Skeletal muscle satellite cell (primary cell): ENCODE data around the gene GALK2. TPM values are rescaled to one million over a fixed set of nuclear protein-coding genes. Genes with fewer than 3 reads are reported as not detected.

ENCODE experiments used
- H3K27me3 ChIP-seq: 2 replicates; pipeline ENCODE4 v1.7.0; 2013; ENCODE audit warnings: low read length; ENCODE audit not compliant: control insufficient read depth, insufficient read depth
- H3K36me3 ChIP-seq: 2 replicates; pipeline ENCODE4 v1.7.0; 2013; ENCODE audit warnings: mild to moderate bottlenecking, control low read depth, low read length; ENCODE audit not compliant: insufficient read depth
- H3K4me1 ChIP-seq: 2 replicates; pipeline ENCODE4 v1.7.0; 2013; ENCODE audit warnings: low read length; ENCODE audit not compliant: control insufficient read depth, insufficient read depth
- H3K4me2 ChIP-seq: 2 replicates; pipeline ENCODE4 v1.7.0; 2013; ENCODE audit warnings: mild to moderate bottlenecking, low read length
- H3K4me3 ChIP-seq: 2 replicates; pipeline ENCODE4 v1.7.0; 2013; ENCODE audit warnings: low read length
- H3K9ac ChIP-seq: 2 replicates; pipeline ENCODE4 v1.7.0; 2013; ENCODE audit warnings: mild to moderate bottlenecking, low read depth, low read length, moderate library complexity
- H3K9me3 ChIP-seq: replicated peaks from 2 replicates; pipeline ENCODE4 v1.7.0; 2013; ENCODE audit warnings: mild to moderate bottlenecking, control low read depth, low read length
- small RNA-seq: library from RNA; depleted of rRNA; stranded (forward); fragments of <200 nt; gene quantifications from one replicate; pipeline ENCODE3, GENCODE V24; 2012

GALK2 gene

GRCh38 chr15:49372366-49372765 lies 202.3 kb downstream of the GALK2 start:
- Histone ChIP-seq H3K27me3 (no peaks in the 10 kb centered on the region), H3K4me2 (no peak overlapping the region)

GRCh38 chr15:49379996-49380395 lies 209.9 kb downstream of the GALK2 start:
- Histone ChIP-seq H3K4me3 (no peak overlapping the region), H3K9ac (no peak overlapping the region), H3K4me2 (no peak overlapping the region), H3K27me3 (no peaks in the 10 kb centered on the region), H3K36me3 (no peaks in the 10 kb centered on the region), H3K9me3 (no peaks in the 10 kb centered on the region), H3K4me1 (peaks cover 6% of the 10 kb centered on the region)

More at GRCh38 chr15:49372366-49372765, 202.3 kb downstream of the GALK2 start:
- H3K4me3 ChIP-seq: no peak overlapping the region
- H3K4me1 ChIP-seq: no peaks in the 10 kb centered on the region
- no peaks in the 10 kb centered on the region for H3K36me3 ChIP-seq
- no peaks in the 10 kb centered on the region for H3K9me3 ChIP-seq
- no peak overlapping the region for H3K9ac ChIP-seq

- no peaks in the 10 kb centered on the region for H3K27me3 ChIP-seq
- H3K36me3 ChIP-seq: no peaks in the 10 kb centered on the region
- H3K4me1 ChIP-seq: peaks cover 6% of the 10 kb centered on the region
- H3K4me2 ChIP-seq: no peak overlapping the region
- no peak overlapping the region for H3K4me3 ChIP-seq
- no peak overlapping the region for H3K9ac ChIP-seq
- H3K9me3 ChIP-seq: no peaks in the 10 kb centered on the region
These were observed 210.9 kb downstream of the GALK2 start for GRCh38 chr15:49380912-49381311.

Small RNA genes within 50 kb of the gene (small RNA-seq; reads per million reads assigned to genes)
- gene MIR4716 (not detected), gene RF00019 (not detected), gene RN7SL307P (not detected)
